Fibroblast of skin of abdomen (primary cell): ENCODE data around the gene SFN.
A peak's percentile ranks its signal among the peaks of the same experiment; 100 is the strongest.
"Not testable (repeated sequence)": the region's sequence is repeated elsewhere in the genome, so short reads cannot be mapped to it uniquely, and the experiment has no call there.

Experiments
- DNase-seq: peaks from one replicate; pipeline ENCODE4 v3.0.0-alpha.2; 2013

The SFN gene

DNA sequence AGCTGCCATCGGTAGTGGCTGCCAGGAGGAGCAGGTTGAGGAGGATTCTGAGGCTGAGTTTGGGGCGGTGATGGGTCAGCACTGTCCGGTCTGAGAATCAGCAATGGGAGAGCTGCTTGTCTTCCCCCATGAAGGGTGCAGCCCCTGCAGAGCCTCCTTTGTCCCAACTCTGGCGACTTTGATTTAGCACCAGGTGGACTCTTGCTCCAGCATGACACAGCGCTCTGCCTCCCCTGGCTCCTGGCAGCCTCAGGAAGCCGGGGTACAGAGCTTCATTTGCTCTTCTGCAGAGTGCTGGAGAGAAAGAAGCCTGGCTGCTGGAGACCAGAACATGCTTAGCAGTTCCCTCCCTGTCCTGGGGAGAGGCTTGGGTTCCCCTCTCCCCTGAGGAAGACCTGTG lies 23.2 kb upstream of the SFN start:
- no peak for DNase-seq

DNA sequence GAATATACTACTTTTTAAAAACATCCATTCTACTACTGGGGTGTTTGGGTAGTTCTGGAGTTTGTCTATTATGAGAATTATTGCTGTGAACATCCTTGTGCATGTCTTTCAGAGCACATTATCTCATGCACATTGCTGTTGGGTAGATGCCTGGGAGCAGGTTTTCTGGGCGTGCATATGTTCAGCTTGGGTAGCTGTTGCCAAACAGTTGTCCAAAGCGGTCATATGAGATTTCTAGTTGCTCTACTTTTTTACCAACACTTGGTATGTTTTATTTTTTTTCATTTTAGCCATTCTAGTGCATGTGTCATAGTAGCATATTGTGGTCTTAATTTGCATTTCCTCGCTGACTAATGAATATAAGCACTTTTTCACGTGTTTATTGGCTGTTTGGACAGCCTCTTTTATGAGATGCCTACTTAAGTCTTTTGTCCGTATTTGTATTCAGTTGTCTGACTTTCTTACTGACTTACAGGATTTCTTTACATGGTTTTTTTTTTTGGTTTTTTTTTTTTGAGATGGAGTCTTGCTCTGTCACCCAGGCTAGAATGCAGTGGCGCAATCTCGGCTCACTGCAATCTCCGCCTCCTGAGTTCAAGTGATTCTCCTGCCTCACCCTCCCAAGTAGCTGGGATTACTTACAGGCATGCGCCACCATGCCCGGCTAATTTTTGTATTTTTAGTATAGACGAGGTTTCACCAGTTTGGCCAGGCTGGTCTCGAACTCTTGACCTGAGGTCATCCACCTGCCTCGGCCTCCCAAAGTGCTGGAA lies 18.3 kb upstream of the SFN start:
- no peak for DNase-seq

DNA sequence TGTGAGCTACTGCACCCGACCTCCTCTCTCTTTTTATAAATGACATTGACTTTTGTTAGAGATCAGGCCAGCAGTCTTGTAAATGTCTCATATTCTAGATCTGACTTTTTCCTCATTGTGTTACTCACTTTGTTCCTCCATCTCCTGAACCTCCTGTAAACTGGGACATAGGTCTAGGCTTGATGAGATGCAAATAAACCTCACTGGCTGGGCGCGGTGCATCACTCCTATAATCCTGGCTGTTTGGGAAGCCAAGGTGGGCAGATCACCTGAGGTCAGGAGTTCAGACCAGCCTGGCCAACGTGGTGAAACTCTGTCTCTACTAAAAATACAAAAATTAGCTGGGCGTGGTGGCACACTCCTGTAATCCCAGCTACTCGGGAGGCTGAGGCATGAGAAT lies 15.1 kb upstream of the SFN start:
- not testable (repeated sequence) for DNase-seq

DNA sequence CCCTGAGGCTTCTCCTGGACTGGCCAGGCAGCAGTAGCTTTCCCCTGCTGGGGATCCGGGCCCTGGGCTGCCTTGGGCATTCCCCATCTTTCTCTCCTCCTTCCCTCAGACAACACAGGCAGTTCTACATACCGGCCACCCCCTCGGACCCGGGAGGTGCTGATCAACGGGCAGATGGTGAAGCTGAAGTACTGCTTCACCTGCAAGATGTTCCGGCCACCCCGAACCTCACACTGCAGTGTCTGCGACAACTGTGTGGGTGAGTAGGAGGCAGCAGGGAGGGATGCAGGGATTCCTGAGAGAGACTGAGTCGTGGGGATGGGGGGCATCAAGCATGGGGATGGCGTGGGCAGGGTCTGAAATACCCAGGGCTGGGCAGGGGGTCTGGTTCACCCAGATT lies 14.4 kb upstream of the SFN start:
- DNase-seq = no peak

DNA sequence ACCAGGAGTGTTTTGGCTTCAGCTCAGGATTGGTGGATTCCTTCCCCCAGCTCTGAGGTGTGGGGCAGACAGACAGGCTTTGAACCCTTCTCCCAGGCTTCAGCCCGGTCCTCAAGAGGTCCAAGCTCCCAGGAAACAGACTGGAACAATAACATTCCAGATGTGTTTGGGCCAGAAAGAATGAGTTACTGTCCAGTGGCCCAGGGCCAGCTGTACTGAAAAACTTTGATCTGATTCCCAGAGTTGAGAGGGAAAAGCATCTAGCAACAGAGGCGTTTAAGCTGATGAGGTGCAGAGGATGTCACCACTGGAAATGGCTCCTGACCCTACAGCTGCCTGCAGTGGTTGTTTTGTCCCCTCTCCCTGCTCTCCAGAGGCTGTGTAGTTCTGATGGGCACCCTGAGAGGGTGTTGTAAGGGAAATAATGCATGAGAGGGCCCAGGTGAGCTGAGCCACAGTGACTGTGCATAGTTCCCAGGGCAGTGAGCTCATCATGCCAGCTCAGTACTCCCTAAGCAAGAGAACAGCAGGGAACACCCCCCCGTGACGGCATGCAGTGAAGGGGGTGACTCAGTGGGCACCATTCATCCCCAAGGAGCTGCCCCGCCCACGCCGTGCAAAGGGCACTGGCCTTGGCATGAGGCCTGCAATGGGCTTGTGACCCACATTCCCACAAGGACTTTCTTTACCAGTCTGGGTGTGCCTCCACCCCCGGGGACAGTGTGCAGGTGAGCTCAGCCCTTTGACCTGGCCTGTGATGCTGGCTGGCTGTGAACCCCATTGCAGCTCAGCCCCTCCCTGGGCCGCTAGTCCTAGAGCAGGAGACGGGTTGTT lies 13.8 kb upstream of the SFN start:
- DNase-seq = peak; percentile 18

DNA sequence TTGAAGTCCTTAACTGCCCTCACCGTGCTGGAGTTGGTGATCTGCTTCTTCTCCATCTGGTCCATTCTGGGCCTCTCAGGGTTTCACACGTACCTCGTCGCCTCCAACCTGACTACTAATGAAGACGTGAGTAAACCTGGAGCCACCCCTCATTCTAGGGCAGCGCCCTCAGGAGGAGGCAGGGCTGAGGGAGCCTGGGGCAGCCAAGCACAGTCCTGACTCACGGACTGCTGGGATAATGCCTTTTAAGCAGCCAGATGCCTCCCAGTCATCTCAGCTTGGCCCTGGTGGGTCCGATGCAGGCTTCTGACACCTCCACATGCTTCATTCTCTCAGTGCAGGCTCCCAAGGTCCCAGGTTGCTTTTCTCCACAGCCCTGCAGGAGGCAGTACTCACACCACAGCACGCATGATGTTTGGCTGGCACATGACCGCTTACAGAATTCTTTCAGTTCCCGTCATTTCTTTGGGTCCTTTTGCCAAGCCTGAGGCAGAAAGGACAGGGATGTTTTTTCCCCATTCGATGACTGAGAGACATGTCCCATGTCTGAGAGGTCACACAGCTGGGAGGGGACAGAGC lies 11.8 kb upstream of the SFN start:
- DNase-seq = no peak

DNA sequence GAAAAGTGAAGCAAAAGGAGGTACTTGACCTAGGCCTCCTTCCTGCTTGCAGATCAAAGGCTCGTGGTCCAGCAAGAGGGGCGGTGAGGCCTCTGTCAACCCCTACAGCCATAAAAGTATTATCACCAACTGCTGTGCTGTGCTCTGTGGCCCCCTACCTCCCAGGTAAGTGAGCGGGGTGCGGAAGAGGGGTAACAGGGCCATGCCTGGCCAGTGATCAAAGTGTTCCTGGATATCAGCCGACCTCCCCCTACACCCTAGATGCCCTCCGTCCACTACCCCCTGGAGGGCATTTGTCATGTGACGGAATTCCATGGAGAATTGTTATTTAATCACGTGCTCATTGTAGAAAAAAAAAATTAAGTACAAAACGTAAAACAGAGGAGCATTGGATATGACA lies 10.2 kb upstream of the SFN start:
- DNase-seq = no peak

DNA sequence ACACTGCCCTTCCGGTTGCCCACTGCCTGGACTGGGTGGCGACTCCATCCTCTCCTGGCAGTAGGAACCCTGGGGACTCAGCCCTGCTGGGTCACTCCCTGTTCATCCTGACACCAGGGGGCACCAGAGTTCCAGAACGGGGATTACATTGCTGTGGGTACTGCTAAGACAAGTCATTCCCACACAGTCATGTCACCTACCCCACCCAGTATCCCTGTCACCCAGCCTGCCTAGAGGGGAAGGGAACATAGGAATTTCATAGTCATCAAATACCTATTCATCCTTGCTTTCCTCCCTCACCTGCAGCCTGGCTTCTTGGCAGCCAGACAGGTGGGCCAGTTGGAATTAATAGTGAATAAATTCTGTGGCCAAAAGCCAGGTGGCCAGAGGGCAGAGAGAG lies 9.8 kb upstream of the SFN start:
- peak; percentile 73 for DNase-seq

DNA sequence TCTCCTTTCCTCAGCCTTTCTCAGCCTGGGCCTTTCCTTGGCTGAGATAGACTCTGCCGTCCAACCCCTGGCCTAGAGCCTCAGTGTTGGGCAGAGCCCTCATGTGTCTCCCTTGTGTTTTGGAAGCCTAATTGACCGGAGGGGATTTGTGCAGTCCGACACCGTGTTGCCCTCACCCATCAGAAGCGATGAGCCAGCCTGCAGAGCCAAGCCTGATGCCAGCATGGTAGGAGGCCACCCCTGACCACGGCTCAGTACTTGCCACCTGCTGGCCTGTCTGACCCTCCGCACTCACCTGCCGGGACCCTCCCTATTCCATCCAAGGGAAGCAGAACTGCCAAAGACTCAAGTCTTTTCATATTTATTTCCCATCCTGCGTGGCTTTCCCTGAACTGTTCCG lies 9.3 kb upstream of the SFN start:
- DNase-seq = no peak

DNA sequence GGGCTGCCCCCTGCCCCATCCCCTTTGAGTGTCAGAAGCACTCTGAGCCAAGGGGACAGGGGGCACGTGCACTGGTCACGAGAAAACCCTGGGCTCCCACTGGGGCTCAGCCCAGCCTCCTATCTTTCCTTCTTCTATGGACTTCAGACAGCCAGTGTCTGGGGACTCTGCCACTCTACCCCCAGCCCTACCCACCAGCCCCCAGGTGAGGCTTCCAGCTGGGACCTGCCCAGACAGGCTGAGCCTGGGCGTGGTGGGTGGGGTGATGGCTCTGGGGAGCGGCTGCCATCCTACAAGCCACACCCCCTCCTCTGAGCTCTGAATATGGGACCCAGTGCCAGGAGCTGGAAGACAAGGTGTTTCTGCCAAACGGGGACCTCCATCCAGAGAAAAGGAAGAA lies 8.0 kb upstream of the SFN start:
- no peak for DNase-seq

DNA sequence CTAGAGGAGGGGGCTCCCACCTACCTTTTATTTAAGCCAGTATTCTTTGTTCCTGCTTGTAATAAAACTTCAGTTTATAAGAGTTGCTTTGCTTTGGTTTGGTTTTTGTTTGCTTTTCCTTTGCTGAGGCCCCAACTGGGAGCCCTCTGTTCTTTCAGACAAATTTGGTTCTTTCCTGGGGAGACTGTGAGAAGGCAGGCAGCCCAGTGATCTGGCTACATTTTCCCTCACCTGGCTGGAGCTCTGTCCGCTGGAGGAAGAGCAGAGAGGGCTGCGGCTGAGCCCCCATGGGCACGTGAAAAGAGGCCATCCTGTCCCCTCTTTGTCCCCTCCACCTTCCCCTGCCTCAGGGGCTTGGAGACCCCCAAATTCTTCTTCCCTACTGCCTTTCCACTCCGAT lies 7.3 kb upstream of the SFN start:
- no peak for DNase-seq

DNA sequence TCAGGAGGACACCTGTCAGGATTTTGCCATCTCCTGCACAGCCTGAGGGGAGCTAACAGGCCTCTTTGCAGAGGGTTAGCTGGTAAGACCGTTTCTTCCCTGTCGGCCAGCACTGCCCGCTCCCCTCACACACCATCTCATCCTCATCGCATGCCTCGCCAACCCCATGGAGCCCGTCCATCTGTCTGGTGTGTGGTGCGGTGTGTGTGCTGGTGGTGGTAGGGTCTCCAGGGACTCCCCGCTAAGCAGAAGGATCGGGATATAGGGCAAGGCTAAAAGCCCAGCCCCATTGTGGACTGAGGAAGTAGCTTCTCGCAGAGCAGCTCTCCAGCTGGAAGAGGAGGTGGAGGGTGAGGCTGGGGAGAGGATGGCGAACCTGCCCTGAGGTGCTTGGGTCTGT lies 6.8 kb upstream of the SFN start:
- no peak for DNase-seq

DNA sequence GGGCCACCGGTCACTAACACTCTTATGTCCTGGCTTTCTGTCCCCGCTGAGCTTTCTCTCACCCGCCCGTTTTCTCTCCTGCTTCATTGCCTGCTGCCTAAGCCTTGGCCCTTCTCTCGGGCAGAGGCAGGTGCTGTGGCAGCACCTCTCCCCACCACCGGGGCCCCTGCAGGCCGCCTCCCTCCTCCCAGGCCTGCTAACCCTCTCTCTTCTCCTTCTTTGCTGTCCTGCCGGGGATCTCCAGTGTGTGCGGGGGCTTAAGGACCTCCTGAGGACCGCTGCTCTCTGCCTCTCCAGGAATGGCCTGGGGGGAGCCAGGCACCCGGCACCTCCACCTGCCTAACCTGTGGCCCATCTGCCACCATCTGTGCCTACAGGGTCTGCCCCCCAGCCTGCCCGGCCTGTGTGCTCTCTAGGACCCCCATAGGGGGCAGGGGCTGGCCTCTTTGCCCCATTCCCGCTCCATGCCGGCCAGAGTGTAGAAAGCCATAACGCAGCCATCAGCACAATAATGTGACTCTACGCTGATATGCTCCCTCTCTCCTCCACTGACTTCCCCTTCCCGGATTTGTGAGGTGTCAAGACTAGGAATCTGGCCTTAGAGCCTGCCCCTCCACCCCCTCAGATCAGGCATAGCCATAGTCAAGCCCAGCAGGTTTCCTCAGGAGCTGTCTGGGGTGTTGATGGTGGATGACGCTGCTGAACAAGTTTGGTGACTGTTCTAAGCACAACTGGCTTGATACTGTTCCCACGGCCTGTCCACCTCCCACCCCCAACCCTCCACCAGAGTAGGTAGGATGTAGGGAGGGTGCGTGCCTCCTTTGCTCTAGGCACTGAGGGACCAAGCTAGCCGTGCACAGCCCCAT lies 6.1 kb upstream of the SFN start:
- DNase-seq = no peak

DNA sequence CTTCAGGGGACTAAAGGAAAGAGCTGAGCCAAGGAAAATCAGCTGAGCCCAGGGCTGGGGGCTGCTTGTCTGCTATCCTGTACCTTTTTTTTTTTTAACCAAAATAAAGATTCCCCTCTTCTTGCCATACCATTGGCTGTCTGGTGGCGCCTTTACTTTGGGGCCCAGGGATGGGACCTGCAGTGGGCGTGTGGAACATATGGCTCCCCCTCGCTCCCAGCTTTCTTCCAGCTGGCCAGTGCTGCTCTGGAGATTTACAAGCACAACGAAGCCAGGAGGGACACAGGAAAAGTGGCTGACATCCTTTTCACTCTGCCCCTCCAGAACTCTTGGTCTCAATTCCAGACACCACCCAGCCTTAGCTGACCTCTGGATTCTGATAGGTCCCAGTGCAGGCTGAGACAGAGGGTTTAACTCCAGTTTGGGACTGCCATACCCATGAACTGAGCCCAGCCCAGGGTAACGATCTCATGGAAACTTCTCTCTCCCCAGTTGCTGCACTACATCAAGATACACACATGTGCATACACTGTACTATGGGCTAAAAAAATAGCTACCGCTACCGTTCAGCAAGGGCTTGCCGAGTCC lies 5.4 kb upstream of the SFN start:
- no peak for DNase-seq

DNA sequence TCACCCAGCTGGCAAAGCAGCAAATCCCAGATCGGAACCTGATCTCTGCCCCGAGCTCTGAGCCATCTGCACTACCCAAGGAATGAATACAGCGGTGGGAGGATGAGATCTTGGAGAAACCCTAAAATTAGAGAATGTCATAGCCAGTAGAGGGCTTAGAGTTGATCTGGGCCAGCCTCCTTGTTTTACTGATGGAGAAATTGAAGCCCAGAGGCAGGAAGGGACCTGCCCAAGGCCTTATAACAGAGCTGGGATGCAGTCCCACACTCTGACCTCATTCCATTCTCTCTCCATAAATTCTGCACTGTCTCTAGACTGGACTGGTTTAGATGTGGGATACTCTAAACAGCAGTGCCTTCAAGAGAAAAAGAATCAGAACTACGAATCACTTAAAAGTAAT lies 4.8 kb upstream of the SFN start:
- peak; percentile 9 for DNase-seq

DNA sequence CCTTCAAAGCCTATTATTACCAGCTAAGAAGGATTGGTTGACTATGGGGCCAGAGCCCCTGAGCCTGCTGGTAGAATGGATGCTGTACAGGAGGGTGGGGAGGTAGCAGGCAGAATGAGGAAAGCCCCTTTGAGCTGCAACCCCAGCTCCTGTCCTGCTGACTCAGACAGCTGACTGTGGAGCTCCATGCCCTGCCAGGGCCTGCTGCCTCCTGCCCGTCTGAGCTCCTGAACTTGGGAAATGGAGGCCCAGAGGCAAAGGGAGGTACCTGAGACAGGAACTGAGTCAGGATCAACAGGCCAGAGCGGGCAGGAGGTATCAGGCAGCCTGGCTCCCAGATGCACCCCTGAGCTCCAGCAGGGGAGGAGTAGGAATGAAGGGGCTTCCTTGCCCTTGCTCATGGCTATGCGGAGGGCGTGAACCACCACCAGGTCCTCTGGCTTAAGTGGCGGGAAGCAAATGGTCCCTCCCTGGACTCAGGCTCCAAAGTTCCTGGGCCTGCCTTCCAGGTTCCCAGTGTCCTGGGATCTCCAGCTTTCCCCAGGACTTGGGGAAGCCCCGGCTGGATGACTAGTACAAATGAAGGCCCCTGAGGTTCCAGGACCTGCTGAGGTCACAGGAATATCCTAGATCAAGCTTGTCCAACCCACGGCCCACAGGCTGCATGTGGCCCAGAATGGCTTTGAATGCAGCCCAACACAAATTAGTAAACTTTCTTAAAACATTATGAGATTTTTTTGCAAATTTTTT lies 3.9 kb upstream of the SFN start:
- DNase-seq = no peak

DNA sequence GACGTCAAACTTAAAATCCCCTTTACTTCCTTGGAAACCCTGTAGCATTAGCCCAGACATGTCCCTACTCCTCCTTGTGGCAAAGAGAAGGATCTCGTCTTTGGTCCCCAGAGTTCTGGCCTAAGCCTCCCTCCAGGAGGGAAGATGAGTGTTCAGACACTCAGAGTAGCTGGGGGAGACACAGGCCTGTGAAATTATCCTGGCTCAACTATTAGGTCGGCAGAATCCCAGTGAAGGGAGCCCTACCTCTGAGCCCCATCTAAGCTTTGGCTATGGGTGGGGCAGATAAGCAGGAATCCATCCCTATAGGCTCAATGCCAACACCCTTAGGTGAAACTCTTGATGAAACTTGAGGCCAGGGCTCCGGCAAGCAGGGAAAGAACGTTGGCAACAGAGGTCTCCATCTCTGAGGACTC lies 1.7 kb upstream of the SFN start:
- DNase-seq = peak; percentile 30

DNA sequence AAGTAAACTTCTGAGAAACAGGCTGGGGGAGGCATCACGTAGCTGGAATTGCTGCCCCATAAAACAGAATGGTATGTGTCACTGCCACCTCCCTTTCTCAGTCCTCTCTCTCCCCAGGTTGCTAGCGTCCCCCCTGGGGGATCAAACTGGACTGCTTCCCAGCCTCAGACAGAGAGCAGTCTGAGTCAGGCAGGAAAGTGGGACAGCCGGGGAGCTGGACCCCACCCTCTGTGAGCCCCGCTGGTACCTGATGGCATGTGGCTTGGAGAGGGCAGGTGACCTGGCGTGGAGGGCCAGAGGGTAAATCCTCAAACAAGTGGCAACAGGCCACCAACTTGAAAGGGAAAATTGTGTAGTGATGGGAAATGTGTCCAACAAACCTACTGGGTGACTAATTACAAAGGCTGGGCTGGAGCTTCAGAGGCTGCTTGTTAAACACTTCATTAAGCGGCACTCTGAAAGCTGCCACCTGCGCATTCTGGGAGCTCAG lies 1.0 kb upstream of the SFN start:
- DNase-seq = no peak

DNA sequence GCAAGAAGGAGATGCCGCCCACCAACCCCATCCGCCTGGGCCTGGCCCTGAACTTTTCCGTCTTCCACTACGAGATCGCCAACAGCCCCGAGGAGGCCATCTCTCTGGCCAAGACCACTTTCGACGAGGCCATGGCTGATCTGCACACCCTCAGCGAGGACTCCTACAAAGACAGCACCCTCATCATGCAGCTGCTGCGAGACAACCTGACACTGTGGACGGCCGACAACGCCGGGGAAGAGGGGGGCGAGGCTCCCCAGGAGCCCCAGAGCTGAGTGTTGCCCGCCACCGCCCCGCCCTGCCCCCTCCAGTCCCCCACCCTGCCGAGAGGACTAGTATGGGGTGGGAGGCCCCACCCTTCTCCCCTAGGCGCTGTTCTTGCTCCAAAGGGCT lies 732 bp downstream of the SFN start:
- no peak for DNase-seq

DNA sequence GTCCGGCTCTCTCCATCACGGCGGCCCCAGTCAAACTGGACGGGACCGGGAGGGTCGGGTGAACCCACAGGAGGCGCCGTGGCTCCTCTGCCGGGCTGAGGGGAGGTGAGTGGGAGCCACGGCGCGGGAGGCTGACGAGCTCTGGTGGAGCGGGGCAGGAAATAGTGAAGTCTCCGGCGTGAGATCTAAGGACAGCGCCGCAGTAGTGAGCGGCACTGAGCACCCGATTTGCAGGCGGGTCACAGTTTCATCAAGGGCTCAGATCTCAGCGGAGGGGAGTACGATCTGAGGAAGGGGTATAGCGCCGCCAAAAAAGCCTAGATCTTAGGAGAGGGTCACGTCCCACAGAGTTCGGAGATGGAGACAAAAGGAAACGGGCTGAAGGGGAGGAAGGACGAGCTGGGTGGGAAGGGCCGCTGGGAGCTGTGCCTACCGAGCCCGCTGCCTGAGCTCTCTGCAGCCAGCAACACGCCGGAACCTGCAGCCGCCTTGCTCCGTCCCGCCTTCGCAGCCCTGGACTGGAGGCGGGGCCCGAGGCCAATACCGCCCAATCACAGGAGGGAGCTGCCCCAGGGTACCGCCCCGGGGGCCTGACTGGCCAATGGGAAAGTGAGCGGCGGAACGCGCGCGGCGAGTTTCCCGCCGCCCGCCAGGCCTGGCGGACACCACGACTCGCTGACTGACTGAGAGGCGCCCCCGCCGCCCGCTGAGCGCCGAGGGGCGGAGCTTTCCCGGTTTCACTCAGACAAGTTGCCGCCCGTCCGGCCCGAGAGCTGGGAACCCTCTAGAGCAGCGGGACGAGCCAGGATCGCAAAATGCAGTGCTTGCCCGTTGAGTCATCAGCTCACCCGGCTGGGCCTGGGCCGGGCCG lies 1.9 kb downstream of the SFN start:
- DNase-seq = peak; percentile 98
